SKM-1 (cell line): Measurements from ENCODE around the gene SMURF2.
"Not testable (repeated sequence)": the region's sequence is repeated elsewhere in the genome, so short reads cannot be mapped to it uniquely, and the experiment has no call there.

ENCODE experiments used
- DNase-seq: peaks from one replicate; lab custom pipeline; 2025; ENCODE audit not compliant: unreplicated experiment; lab: John Stamatoyannopoulos, UW

SMURF2 gene

DNA sequence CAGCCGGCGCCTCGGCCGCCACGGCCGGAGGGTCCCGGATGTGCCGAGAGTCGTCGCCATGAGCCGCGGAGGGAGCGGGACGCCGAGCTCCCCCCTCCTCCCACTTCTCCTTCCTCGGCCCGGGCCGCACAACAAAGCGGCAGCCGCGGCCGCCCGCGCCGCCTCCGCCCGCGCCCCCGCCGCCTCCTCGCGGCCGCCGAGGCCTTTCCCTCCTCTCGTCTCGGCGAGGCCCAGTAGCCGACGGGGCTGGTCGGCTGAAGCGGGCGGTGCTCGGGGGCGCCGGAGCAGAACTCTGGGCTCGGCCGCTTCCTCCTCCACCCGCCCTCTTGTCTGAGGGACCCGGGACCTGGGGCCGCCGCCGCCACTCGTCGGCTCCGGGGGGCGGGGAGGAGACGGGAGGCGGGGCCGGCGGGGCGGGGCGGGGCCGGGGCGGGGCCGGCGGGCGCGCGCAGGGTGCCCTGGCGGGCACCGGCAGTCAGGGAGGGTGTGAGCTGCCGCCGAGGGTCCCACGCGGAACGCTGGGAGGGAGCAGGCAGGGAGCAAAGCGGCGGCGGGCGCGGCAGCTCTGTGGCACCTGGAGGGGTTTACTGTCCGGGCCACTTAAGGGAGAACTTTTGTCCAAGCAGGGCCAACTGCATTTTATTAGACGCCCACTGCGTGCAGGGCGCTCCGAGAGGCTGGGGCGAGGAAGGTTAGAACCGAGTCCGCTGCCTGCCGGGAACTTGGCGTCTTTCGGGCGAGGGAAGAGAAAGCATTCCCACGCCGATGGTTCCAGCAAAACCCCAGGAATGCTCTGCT lies at the start of gene SMURF2:
TSS of gene SMURF2 (minus strand) at position 332 of the 798 bp plus-strand sequence. CDS start 427 bp downstream, outside the sequence.
- peak; percentile 24 for DNase-seq

GRCh38 chr17:64709481-64709880 lies 47.4 kb upstream of the SMURF2 start:
- DNase-seq = no peak

DNA sequence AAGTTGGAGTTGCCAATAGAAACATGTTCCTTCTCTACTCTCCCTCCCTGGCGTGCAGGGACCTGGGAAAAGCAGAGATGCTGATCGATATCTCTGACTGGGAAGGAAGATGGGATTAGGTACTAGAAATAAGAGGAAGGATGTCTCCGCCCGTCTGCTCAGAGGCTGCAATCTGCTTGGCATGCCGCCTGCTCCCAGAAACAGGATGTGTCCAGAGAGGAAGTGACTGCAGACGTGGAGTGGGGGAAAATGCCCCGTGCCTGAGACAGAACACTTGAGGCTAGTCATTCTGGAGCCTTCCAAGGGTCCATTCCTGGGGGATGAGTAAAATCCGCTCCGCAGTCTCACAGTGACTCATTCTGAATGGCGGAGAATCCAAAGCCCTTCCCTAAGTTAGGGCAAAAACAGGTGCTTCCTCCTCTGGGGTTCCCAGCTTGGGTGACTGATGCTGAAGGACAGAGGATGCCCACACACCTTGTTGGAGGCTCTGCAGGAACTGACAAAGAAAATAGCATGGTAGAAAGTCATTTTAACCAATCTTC lies 45.0 kb upstream of the SMURF2 start:
- DNase-seq = peak; percentile 31

GRCh38 chr17:64706224-64707049 lies 44.3 kb upstream of the SMURF2 start:
- DNase-seq = no peak

GRCh38 chr17:64702815-64703214 lies 40.7 kb upstream of the SMURF2 start:
- DNase-seq = no peak

- DNase-seq = no peak
These were observed 36.6 kb upstream of the SMURF2 start for GRCh38 chr17:64698725-64699124.

DNA sequence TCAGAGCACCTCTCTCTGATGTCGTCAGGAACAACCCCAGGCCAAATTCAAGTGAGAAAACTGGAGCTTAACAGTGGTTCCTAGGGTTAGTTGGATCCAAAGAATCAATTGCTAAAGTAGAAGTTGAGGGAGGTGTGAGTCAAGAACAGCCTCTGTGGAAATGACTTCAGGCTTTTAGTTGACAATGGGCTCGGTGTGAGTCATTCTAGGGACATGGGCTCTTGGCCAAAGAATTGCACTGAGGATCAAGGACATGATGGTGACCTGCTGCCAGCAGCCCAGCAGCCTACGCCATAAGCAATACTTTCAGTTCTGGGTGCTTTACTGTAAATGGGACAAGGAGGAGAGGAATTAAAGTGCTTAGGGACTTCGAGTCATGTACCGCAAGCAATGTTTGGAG lies 32.1 kb upstream of the SMURF2 start:
- no peak for DNase-seq

- no peak for DNase-seq
These were observed 30.1 kb upstream of the SMURF2 start for GRCh38 chr17:64692187-64692586.

DNA sequence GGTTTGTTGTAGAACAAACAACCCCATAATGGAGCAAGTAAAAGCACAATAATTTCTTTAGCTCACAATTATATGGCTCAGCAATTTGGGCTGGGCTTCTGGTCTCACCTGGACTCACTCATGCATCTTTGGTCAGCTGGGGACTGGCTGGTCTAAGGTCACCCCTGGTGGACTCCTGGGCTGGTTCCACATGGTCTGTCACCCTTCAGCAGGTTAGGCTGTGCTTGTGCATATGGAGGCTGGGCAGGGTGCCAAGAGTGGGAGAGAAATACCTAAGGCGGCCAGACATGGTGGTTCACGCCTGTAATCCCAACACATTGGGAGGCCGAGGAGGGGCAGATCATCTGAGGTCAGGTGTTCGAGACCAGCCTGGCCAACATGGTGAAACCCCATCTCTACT lies 27.0 kb upstream of the SMURF2 start:
- DNase-seq = no peak

- no peak for DNase-seq
These were observed 26.4 kb upstream of the SMURF2 start for GRCh38 chr17:64688481-64688880.

GRCh38 chr17:64687961-64688360 lies 25.9 kb upstream of the SMURF2 start:
- no peak for DNase-seq

DNA sequence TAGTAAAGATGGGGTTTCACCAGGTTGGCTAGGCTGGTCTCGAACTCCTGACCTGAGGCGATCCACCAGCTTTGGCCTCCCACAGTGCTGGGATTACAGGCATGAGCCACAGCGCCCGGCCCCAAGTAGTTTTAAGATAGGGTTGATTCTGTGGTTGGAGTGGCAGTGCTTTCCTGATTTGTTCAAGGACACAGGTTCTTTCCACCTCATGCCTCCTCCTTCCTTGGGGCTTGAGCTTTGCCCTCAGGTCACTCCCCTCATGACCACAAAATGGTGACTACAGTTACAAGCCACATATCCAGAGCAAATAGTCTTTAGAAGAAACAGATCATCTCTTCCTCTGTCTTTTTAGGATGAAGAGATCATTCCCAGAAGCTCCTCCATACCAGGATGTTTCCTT lies 25.3 kb upstream of the SMURF2 start:
- DNase-seq = no peak

DNA sequence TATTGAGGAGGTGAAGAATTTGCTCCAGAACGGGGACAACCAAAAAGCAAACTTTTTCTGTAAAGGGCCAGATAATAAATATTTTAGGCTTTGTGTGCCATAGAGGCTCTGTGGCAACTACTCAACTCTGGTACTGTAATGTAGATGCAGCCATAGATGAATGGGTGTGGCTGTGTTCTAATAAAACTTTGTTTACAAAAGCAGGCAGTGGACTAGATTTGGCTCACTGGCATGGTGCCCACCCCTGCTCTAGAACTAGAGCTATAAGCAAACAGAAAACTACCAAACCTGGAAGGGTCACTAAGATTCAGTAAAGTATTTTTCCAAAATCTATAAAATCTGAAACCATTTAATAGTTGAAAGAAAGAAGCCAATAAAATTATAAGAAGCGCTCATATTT lies 24.6 kb upstream of the SMURF2 start:
- no peak for DNase-seq

DNA sequence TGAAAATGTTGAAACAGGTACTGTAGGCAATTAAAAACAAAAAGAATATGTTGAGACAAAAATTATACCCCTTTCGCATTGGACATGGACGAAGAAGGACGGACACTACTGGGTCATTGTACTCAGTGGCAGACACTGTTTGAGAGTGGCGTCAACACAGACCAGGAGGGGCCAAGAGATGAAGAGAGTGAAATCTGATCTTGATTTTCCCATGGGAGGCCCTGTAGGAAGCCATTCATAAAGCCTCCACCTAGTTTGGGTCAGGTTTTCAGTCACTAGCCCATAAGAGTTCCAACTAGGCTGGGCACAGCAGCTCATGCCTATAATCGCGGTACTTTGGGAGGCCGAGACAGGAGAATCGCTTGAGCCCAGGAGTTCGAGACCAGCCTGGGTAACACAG lies 23.6 kb upstream of the SMURF2 start:
- no peak for DNase-seq

DNA sequence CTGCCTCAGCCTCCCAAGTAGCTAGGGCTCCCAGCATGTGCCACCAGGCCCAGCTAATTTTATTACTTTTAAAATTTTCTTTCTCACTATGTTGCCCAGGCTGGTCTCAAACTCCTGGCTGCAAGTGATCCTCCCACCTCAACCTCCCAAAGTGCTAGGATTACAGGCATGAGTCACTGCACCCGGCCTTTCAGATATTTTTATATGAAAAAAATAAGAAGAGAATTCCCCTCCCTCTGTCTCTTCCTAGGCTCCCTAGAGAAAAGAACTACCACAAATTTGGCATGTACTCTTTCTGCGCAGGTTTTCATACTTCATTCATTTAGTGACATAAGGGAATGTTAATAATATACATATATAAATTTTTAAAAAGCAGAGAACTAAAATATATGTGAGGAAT lies 21.7 kb upstream of the SMURF2 start:
- no peak for DNase-seq

GRCh38 chr17:64682261-64683181 lies 20.4 kb upstream of the SMURF2 start:
- no peak for DNase-seq

- DNase-seq = no peak
These were observed 17.7 kb upstream of the SMURF2 start for GRCh38 chr17:64679710-64680216.

DNA sequence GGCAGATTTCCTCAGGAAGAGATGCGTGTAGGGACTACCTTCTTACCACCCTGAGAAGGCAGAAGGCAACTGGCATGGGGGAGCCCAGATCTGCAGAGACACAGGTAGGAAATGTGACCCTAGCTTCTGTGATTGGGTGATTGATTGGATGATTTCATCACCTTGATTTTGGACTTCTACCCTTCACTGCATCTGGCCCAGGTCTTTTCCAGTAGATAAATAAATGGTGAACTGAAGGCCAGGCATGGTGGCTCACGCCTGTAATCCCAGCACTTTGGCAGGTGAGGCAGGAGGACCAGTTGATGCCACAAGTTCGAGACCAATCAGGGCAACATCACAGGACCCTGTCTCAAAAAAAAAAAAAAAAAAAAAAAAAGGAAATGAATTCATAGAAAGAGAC lies 14.7 kb upstream of the SMURF2 start:
- DNase-seq = no peak

DNA sequence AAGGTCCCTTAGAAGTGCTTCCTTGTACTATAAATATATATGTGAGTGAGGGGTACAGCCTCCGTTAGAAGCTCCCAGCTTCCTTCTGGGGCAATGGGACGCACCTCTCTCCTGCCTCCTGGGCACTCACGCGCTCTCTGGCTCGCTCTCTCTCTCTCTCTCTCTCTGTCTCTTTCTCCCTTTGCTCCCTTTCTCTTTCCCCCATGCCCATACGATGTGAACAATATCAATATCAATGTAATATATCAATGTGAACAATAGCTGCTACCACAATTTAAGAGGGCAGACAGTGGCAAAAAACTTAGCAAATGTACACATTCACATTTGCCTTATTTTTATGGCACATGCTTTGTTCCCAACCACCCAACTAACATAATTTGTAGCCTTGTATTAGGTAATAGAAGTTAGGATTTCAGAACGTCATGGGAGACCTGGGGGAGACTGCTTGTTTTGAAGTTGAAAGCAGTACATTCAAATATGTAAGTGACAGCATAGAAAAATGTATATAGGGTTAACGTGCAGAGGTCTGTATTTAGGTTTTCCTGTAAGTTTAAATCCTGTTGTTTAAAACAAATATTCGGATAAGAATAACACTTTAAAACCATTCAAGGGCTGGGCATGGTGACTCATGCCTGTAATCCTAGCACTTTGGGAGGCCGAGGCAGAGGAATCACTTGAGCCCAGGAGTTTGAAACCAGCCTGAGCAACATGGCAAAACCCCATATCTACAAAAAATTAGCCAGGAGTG lies 8.9 kb upstream of the SMURF2 start:
- not testable (repeated sequence) for DNase-seq
